ENCODE measurements around the gene CACNA1E. TPM values are rescaled to one million over a fixed set of nuclear protein-coding genes. Genes with fewer than 3 reads are reported as not detected.

CACNA1E gene
- total and polyA plus RNA-seq, 2 experiments from 2014 or later = 0.32 to 1.1 TPM

GRCh38 chr1:181789395-181789794, 306.1 kb downstream of the CACNA1E start:
- no peaks in the 10 kb centered on the region for H3F3A ChIP-seq (replicated peaks; ENCODE audit: low read depth)
- H3K27me3 ChIP-seq (ENCODE audit: insufficient read depth) = no peaks in the 10 kb centered on the region
- no peaks in the 10 kb centered on the region for H3K4me1 ChIP-seq (ENCODE audit: insufficient read depth)
- Mint-ChIP-seq H3K36me3 (ENCODE audit: low read depth) (no peaks in the 10 kb centered on the region), H3K9me3 (no peaks in the 10 kb centered on the region; the same call in 2 of the 3 replicates), H3K27me3 (ENCODE audit: insufficient read depth, low read depth, poor library complexity) (no peaks in the 10 kb centered on the region), H3K4me3 (no peak overlapping the region), H3K27ac (no peak overlapping the region), H3K4me1 (no peaks in the 10 kb centered on the region)
- no peaks in the 10 kb centered on the region for H4K20me1 ChIP-seq (replicated peaks; ENCODE audit: insufficient read depth)
- no peak for DNase-seq (ENCODE audit: low spot score)
- ATAC-seq = no peak
- no peaks in the 10 kb centered on the region for H3K36me3 ChIP-seq (ENCODE audit: insufficient read depth)
- no peak overlapping the region for H3K27ac ChIP-seq (ENCODE audit: low read depth)
- H3K4me3 ChIP-seq = no peak overlapping the region
- TF ChIP-seq REST (IDR thresholded peaks at IDR 0.05; ENCODE audit: unreplicated experiment) = no peak
- TF ChIP-seq ETS1 (IDR thresholded peaks at IDR 0.05) = no peak
- no peak for TF ChIP-seq EZH2phosphoT487 (IDR thresholded peaks at IDR 0.05; ENCODE audit: unreplicated experiment)
- TF ChIP-seq EZH2 (IDR thresholded peaks at IDR 0.05; ENCODE audit: low read depth, unreplicated experiment) = no peak
- no peak overlapping the region for H2AFZ ChIP-seq
- H3K79me2 ChIP-seq (replicated peaks; ENCODE audit: insufficient read depth) = no peaks in the 10 kb centered on the region
- no peak overlapping the region for H3K4me2 ChIP-seq
- H3K9me2 ChIP-seq (ENCODE audit: insufficient read depth) = peaks cover 13% of the 10 kb centered on the region; the same call in 1 of the 2 replicates

- Mint-ChIP-seq H3K4me1 (no peaks in the 10 kb centered on the region), H3K4me3 (no peak overlapping the region), H3K36me3 (ENCODE audit: low read depth) (no peaks in the 10 kb centered on the region), H3K27me3 (ENCODE audit: insufficient read depth, low read depth, poor library complexity) (peaks cover 2% of the 10 kb centered on the region), H3K9me3 (no peaks in the 10 kb centered on the region; the same call in 2 of the 3 replicates), H3K27ac (no peak overlapping the region)
- no peaks in the 10 kb centered on the region for H3K4me1 ChIP-seq (ENCODE audit: insufficient read depth)
- DNase-seq (ENCODE audit: low spot score) (no peak), ATAC-seq (no peak)
- H3K4me3 ChIP-seq = no peak overlapping the region
- no peaks in the 10 kb centered on the region for H3F3A ChIP-seq (replicated peaks; ENCODE audit: low read depth)
- no peaks in the 10 kb centered on the region for H3K79me2 ChIP-seq (replicated peaks; ENCODE audit: insufficient read depth)
- no peak overlapping the region for H2AFZ ChIP-seq
- H3K27ac ChIP-seq (ENCODE audit: low read depth) = no peak overlapping the region
- no peak overlapping the region for H3K4me2 ChIP-seq
- no peaks in the 10 kb centered on the region for H3K27me3 ChIP-seq (ENCODE audit: insufficient read depth)
- no peaks in the 10 kb centered on the region for H3K36me3 ChIP-seq (ENCODE audit: insufficient read depth)
- H3K9me2 ChIP-seq (ENCODE audit: insufficient read depth) = 0 out of 2 replicates have a peak, but pooled peaks cover 4% of the 10 kb centered on the region
- no peak for TF ChIP-seq JUNB (IDR thresholded peaks at IDR 0.05; ENCODE audit: unreplicated experiment)
- no peaks in the 10 kb centered on the region for H4K20me1 ChIP-seq (replicated peaks; ENCODE audit: insufficient read depth)
Measured at GRCh38 chr1:181791721-181792120, 308.4 kb downstream of the CACNA1E start.

- H3K36me3 Mint-ChIP-seq (ENCODE audit: low read depth) = no peaks in the 10 kb centered on the region
- peak overlapping the region; percentile 59; the same call in 1 of the 2 replicates for H2AFZ ChIP-seq
- no peaks in the 10 kb centered on the region for H4K20me1 ChIP-seq (replicated peaks; ENCODE audit: insufficient read depth)
- H3K9me3 Mint-ChIP-seq = no peaks in the 10 kb centered on the region
- H3K79me2 ChIP-seq (replicated peaks; ENCODE audit: insufficient read depth) = no peaks in the 10 kb centered on the region
- H3K27ac ChIP-seq (ENCODE audit: low read depth) = no peak overlapping the region
- H3K27me3 ChIP-seq (ENCODE audit: insufficient read depth) = no peaks in the 10 kb centered on the region
- no peak overlapping the region for H3K4me2 ChIP-seq
- H3K4me3 Mint-ChIP-seq = no peak overlapping the region
- DNase-seq (ENCODE audit: low spot score) (no peak), ATAC-seq (no peak)
- no peaks in the 10 kb centered on the region for H3K9me2 ChIP-seq (ENCODE audit: insufficient read depth)
- H3K4me1 ChIP-seq (ENCODE audit: insufficient read depth) = no peaks in the 10 kb centered on the region
- H3K4me3 ChIP-seq = no peak overlapping the region
- H3K27me3 Mint-ChIP-seq (ENCODE audit: insufficient read depth, low read depth, poor library complexity) = peaks cover 2% of the 10 kb centered on the region
- no peak for TF ChIP-seq ZNF114 (CRISPR knock-in tag; IDR thresholded peaks at IDR 0.05)
- no peak for TF ChIP-seq POLR2AphosphoS5 (IDR thresholded peaks at IDR 0.05; ENCODE audit: low read depth)
- no peak for TF ChIP-seq CREB1 (CRISPR knock-in tag; IDR thresholded peaks at IDR 0.05; ENCODE audit: low read depth)
- TF ChIP-seq ZNF331 (CRISPR knock-in tag; IDR thresholded peaks at IDR 0.05; ENCODE audit: low read depth) = no peak
- H3K36me3 ChIP-seq (ENCODE audit: insufficient read depth) = no peaks in the 10 kb centered on the region
- no peaks in the 10 kb centered on the region for H3F3A ChIP-seq (replicated peaks; ENCODE audit: low read depth)
- no peaks in the 10 kb centered on the region; the same call in 2 of the 3 replicates for H3K4me1 Mint-ChIP-seq
- H3K27ac Mint-ChIP-seq = no peak overlapping the region
Measured at GRCh38 chr1:181793831-181794230, 310.5 kb downstream of the CACNA1E start.
